Astrocyte (in vitro differentiated cells and primary cell): Measurements from ENCODE around the gene AATK.

Experiments
- EZH2 ChIP-seq: IDR thresholded peaks from 2 replicates; pipeline ENCODE4 v1.6.1; 2012; ENCODE audit warnings: mild to moderate bottlenecking, low read length, inconsistent platforms; ENCODE audit not compliant: insufficient read depth
- TF ChIP-seq, protein P1 (sequence below): IDR thresholded peaks from 2 replicates; pipeline ENCODE4 v1.5.1; 2011; ENCODE audit warnings: low read depth, mild to moderate bottlenecking, inconsistent platforms, low read length, moderate library complexity; ENCODE audit not compliant: insufficient read depth

DNA sequence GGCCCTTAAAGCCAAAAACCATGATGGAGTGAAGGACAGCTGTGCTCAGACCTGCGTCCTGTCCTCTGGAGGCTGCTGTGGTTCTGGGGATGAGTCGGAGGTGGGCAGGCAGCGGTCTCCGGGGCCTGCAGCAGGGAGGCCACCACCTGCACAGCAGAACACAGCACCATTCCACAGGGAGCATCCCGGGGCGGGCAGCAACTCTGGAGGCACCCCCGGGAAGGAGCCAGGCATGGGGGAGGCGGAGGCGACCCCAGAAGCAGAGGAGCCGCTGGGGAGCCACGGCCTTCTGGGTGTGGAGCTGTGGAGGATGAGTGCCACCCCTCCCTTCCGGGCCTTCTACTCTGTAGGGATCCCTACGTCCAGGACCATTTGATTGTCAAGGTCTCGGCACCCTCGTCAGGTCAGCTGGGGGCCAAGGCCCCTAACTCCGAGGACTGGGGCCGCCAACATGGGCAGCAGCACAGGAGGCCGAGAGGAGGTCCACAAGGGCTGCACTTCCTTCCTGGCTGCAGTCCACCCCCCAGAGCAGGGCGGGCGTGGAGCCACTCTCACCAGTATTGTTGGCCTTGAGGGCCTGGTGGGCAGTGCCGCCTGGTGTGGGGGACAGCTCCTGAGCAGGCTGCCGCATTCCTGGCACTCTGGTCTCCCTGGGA, 32.9 kb upstream of the AATK start:
- TF ChIP-seq, protein P1, sequence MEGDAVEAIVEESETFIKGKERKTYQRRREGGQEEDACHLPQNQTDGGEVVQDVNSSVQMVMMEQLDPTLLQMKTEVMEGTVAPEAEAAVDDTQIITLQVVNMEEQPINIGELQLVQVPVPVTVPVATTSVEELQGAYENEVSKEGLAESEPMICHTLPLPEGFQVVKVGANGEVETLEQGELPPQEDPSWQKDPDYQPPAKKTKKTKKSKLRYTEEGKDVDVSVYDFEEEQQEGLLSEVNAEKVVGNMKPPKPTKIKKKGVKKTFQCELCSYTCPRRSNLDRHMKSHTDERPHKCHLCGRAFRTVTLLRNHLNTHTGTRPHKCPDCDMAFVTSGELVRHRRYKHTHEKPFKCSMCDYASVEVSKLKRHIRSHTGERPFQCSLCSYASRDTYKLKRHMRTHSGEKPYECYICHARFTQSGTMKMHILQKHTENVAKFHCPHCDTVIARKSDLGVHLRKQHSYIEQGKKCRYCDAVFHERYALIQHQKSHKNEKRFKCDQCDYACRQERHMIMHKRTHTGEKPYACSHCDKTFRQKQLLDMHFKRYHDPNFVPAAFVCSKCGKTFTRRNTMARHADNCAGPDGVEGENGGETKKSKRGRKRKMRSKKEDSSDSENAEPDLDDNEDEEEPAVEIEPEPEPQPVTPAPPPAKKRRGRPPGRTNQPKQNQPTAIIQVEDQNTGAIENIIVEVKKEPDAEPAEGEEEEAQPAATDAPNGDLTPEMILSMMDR: no peak
- TF ChIP-seq EZH2: no peak
